Osteoblast (primary cell): Measurements from ENCODE around the gene MICALL1. TPM values are rescaled to one million over a fixed set of nuclear protein-coding genes. Genes with fewer than 3 reads are reported as not detected.

Experiments used
- DNase-seq: peaks from one replicate; pipeline ENCODE4 v3.0.0; 2011; ENCODE audit warnings: low spot score, mixed read lengths; ENCODE audit not compliant: insufficient read length; ENCODE audit errors: missing footprints
- H2AFZ ChIP-seq: 2 replicates; pipeline ENCODE4 v1.6.0; 2011; ENCODE audit warnings: mild to moderate bottlenecking, low read length
- H3K27ac ChIP-seq: 2 replicates; pipeline ENCODE4 v1.5.1; 2011; ENCODE audit warnings: mild to moderate bottlenecking, low read depth, low read length, moderate library complexity
- H3K27me3 ChIP-seq: 2 replicates; pipeline ENCODE4 v1.6.0; 2012; ENCODE audit warnings: mild to moderate bottlenecking, control low read depth, inconsistent platforms, low read length, moderate library complexity; ENCODE audit not compliant: insufficient read depth
- H3K36me3 ChIP-seq: 2 replicates; pipeline ENCODE4 v1.5.1; 2011; ENCODE audit warnings: mild to moderate bottlenecking, low read length, control low read depth, moderate library complexity; ENCODE audit not compliant: insufficient read depth
- H3K4me1 ChIP-seq: 2 replicates; pipeline ENCODE4 v1.5.1; 2011; ENCODE audit warnings: mild to moderate bottlenecking, low read length, control low read depth, moderate library complexity; ENCODE audit not compliant: insufficient read depth
- H3K4me2 ChIP-seq: 2 replicates; pipeline ENCODE4 v1.6.0; 2011; ENCODE audit warnings: mild to moderate bottlenecking, low read length; ENCODE audit not compliant: insufficient read depth
- H3K4me3 ChIP-seq: fragments of 200-600 bp; sonication (generic); 3 replicates; pipeline ENCODE4 v1.5.1; 2012; ENCODE audit warnings: mild to moderate bottlenecking, low read length, inconsistent platforms; ENCODE audit not compliant: insufficient read depth
- H3K79me2 ChIP-seq: 2 replicates; pipeline ENCODE4 v1.6.0; 2012; ENCODE audit warnings: mild to moderate bottlenecking, low read length, control low read depth, inconsistent platforms; ENCODE audit not compliant: insufficient read depth
- H3K9me3 ChIP-seq: 2 replicates; pipeline ENCODE4 v1.5.1; 2011; ENCODE audit warnings: low read depth, low read length, control low read depth
- H4K20me1 ChIP-seq: 2 replicates; pipeline ENCODE4 v1.6.0; 2012; ENCODE audit warnings: mild to moderate bottlenecking, low read length, control low read depth; ENCODE audit not compliant: insufficient read depth
- CTCF ChIP-seq: IDR thresholded peaks from 2 replicates; pipeline ENCODE4 v1.5.1; 2011; ENCODE audit warnings: mild to moderate bottlenecking, low read depth, low read length, moderate library complexity; ENCODE audit errors: extremely low read depth
- total RNA-seq: library from RNA; depleted of rRNA; stranded (reverse); fragments of >200 nt; gene quantifications from 2 replicates; pipeline ENCODE4 v1.2.3, GENCODE V29; 2012

The MICALL1 gene
- total RNA-seq, 1 donor, result 36.9 TPM

GRCh38 chr22:37912171-37912570 lies 6.1 kb downstream of the MICALL1 start:
- Histone ChIP-seq H2AFZ (no peak overlapping the region), H4K20me1 (peaks cover 26% of the 10 kb centered on the region), H3K4me3 (no peak overlapping the region), H3K27ac (no peak overlapping the region), H3K9me3 (no peaks in the 10 kb centered on the region), H3K36me3 (peaks cover 26% of the 10 kb centered on the region), H3K4me2 (no peak overlapping the region), H3K27me3 (no peaks in the 10 kb centered on the region), H3K4me1 (peaks cover 13% of the 10 kb centered on the region), H3K79me2 (peaks cover 50% of the 10 kb centered on the region)
- no peak for TF ChIP-seq CTCF
- DNase-seq, result peak; percentile 39

- no peak for TF ChIP-seq CTCF
- H3K27me3 ChIP-seq, result no peaks in the 10 kb centered on the region
- H3K79me2 ChIP-seq, result peaks cover 41% of the 10 kb centered on the region
Measured at GRCh38 chr22:37913233-37913721, 7.2 kb downstream of the MICALL1 start.

GRCh38 chr22:37916311-37916710 lies 10.2 kb downstream of the MICALL1 start:
- H3K36me3 ChIP-seq, result peaks cover 56% of the 10 kb centered on the region

More at GRCh38 chr22:37913233-37913721, 7.2 kb downstream of the MICALL1 start:
- peak; percentile 15 for DNase-seq
- Histone ChIP-seq H4K20me1 (peaks cover 24% of the 10 kb centered on the region), H3K4me1 (peaks cover 2% of the 10 kb centered on the region), H3K4me3 (no peak overlapping the region), H3K9me3 (no peaks in the 10 kb centered on the region), H3K27ac (no peak overlapping the region), H3K36me3 (peaks cover 38% of the 10 kb centered on the region), H3K4me2 (no peak overlapping the region), H2AFZ (no peak overlapping the region)

More at GRCh38 chr22:37916311-37916710, 10.2 kb downstream of the MICALL1 start:
- H3K9me3 ChIP-seq, result no peaks in the 10 kb centered on the region
- H3K4me1 ChIP-seq, result no peaks in the 10 kb centered on the region
- H3K79me2 ChIP-seq, result peaks cover 15% of the 10 kb centered on the region
- no peak for DNase-seq
- H3K27me3 ChIP-seq, result no peaks in the 10 kb centered on the region
- no peak overlapping the region for H2AFZ ChIP-seq
- H3K4me3 ChIP-seq, result no peak overlapping the region
- H3K4me2 ChIP-seq, result no peak overlapping the region
- TF ChIP-seq CTCF, result no peak
- H4K20me1 ChIP-seq, result peaks cover 16% of the 10 kb centered on the region
- H3K27ac ChIP-seq, result no peak overlapping the region
